ENCODE results near the gene SAMD4A.
A peak's percentile ranks its signal among the peaks of the same experiment; 100 is the strongest.

SAMD4A gene

GRCh38 chr14:54660604-54661111, 93.7 kb downstream of the SAMD4A start:
- no peak for DNase-seq (ENCODE audit: low read depth)

GRCh38 chr14:54662491-54663133, 95.7 kb downstream of the SAMD4A start:
- DNase-seq (ENCODE audit: low read depth), result no peak

- DNase-seq (ENCODE audit: low read depth), result no peak
These were observed 98.0 kb downstream of the SAMD4A start for GRCh38 chr14:54664961-54665360.

GRCh38 chr14:54665946-54666345, 99.0 kb downstream of the SAMD4A start:
- DNase-seq (ENCODE audit: low read depth), result no peak

GRCh38 chr14:54667026-54667744, 100.3 kb downstream of the SAMD4A start:
- no peak for DNase-seq (ENCODE audit: low read depth)

- DNase-seq (ENCODE audit: low read depth), result no peak
These were observed 100.8 kb downstream of the SAMD4A start for GRCh38 chr14:54667764-54668163.

- peak; percentile 4 for DNase-seq (ENCODE audit: low read depth)
These were observed 103.0 kb downstream of the SAMD4A start for GRCh38 chr14:54669721-54670561.

GRCh38 chr14:54671537-54671936, 104.6 kb downstream of the SAMD4A start:
- DNase-seq (ENCODE audit: low read depth), result no peak

GRCh38 chr14:54672181-54672580, 105.3 kb downstream of the SAMD4A start:
- DNase-seq (ENCODE audit: low read depth), result no peak

- DNase-seq (ENCODE audit: low read depth), result no peak
These were observed 105.8 kb downstream of the SAMD4A start for GRCh38 chr14:54672688-54673087.

- no peak for DNase-seq (ENCODE audit: low read depth)
These were observed 106.5 kb downstream of the SAMD4A start for GRCh38 chr14:54673193-54674045.

- no peak for DNase-seq (ENCODE audit: low read depth)
These were observed 107.3 kb downstream of the SAMD4A start for GRCh38 chr14:54674046-54674741.

GRCh38 chr14:54675236-54676128, 108.6 kb downstream of the SAMD4A start:
- no peak for DNase-seq (ENCODE audit: low read depth)

- DNase-seq (ENCODE audit: low read depth), result no peak
These were observed 110.1 kb downstream of the SAMD4A start for GRCh38 chr14:54676812-54677708.

GRCh38 chr14:54680651-54681050, 113.7 kb downstream of the SAMD4A start:
- no peak for DNase-seq (ENCODE audit: low read depth)

GRCh38 chr14:54681811-54682261, 114.9 kb downstream of the SAMD4A start:
- no peak for DNase-seq (ENCODE audit: low read depth)

GRCh38 chr14:54682578-54682977, 115.7 kb downstream of the SAMD4A start:
- no peak for DNase-seq (ENCODE audit: low read depth)

GRCh38 chr14:54683882-54684794, 117.2 kb downstream of the SAMD4A start:
- no peak for DNase-seq (ENCODE audit: low read depth)
